GM12878 (cell line): ENCODE data around the gene LRP1. TPM values are rescaled to one million over a fixed set of nuclear protein-coding genes. Genes with fewer than 3 reads are reported as not detected.

ENCODE experiments used
- ATAC-seq: fragments of 200-7000 bp; cut with Tn5 transposase; 3 replicates; pipeline ENCODE4 v1.9.1; 2020; ENCODE audit warnings: mild to moderate bottlenecking, moderate library complexity
- BruUV-seq: library from RNA; stranded (reverse); fragments of 400-500 nt; replicated peaks from 2 replicates; lab custom pipeline; 2021; lab: Mats Ljungman, UMichigan
- CTCF ChIA-PET: fragments of 300-600 bp; sonication (Branson Sonifier 250); formaldehyde crosslinking; extraction: SDS; loops from one replicate; lab custom pipeline; 2021; ENCODE audit warnings: inconsistent platforms; lab: Yijun Ruan, JAX
- POLR2A ChIA-PET: fragments of 350-600 bp; formaldehyde crosslinking; extraction: SDS; loops from one replicate; lab custom pipeline; 2021; ENCODE audit warnings: inconsistent platforms; lab: Charles Lee
- RAD21 ChIA-PET: fragments of 300-600 bp; sonication (Branson Sonifier 250); formaldehyde crosslinking; loops from one replicate; lab custom pipeline; 2023; ENCODE audit warnings: antibody characterized with exemption; ENCODE audit not compliant: unreplicated experiment; lab: Charles Lee
- SMC1A ChIA-PET: fragments of 300-600 bp; sonication (Branson Sonifier 250); formaldehyde crosslinking; loops from one replicate; lab custom pipeline; 2023; ENCODE audit not compliant: unreplicated experiment, uncharacterized antibody; lab: Charles Lee
- DNase-seq: peaks from one replicate; pipeline ENCODE4 v3.0.0-alpha.2; 2011; ENCODE audit warnings: low read depth, low spot score
- FAIRE-seq: peaks from 3 replicates; lab custom pipeline; 2011; peaks lifted over from hg19 to GRCh38; lab: Jason Lieb, UNC
- H2AFZ ChIP-seq: 2 replicates; pipeline ENCODE4 v1.6.0; 2011; ENCODE audit warnings: low read depth, low read length, control low read depth; ENCODE audit not compliant: control insufficient read depth
- H3K27ac ChIP-seq: 2 replicates; pipeline ENCODE4 v1.5.1; 2011; ENCODE audit warnings: control low read depth; ENCODE audit not compliant: control insufficient read depth, insufficient read depth
- H3K27me3 ChIP-seq, 2 experiments: replicated peaks in 1 of 2; 2 replicates each; pipeline versions ENCODE4 v1.6.0 to v1.6.1; 2011; ENCODE audit warnings: low read length in 1 of 2; ENCODE audit not compliant: control insufficient read depth in 2 of 2, insufficient read depth in 2 of 2
- H3K36me3 ChIP-seq, 2 experiments: 2 replicates each; pipeline ENCODE4 v1.5.1; 2011; ENCODE audit warnings: low read length in 1 of 2; ENCODE audit not compliant: control insufficient read depth in 2 of 2, insufficient read depth in 2 of 2
- H3K4me1 ChIP-seq: 2 replicates; pipeline ENCODE4 v1.6.1; 2011; ENCODE audit warnings: mild to moderate bottlenecking, low read length, moderate library complexity, mixed read lengths; ENCODE audit not compliant: control insufficient read depth, insufficient read depth
- H3K4me2 ChIP-seq: 2 replicates; pipeline ENCODE4 v1.6.0; 2011; ENCODE audit warnings: control low read depth; ENCODE audit not compliant: control insufficient read depth, insufficient read depth
- H3K4me3 ChIP-seq: fragments of 200-600 bp; sonication (generic); 2 replicates; pipeline ENCODE4 v1.5.1; 2016
- H3K79me2 ChIP-seq: 2 replicates; pipeline ENCODE4 v1.6.0; 2011; ENCODE audit warnings: low read length; ENCODE audit not compliant: control insufficient read depth, insufficient read depth
- H3K9ac ChIP-seq: 2 replicates; pipeline ENCODE4 v1.8.0; 2011; ENCODE audit warnings: low read length, control low read depth, mixed read lengths; ENCODE audit not compliant: control insufficient read depth, insufficient read depth
- H3K9me3 ChIP-seq: replicated peaks from 3 replicates; pipeline ENCODE4 v1.5.1; 2011; ENCODE audit warnings: mild to moderate bottlenecking, low read length; ENCODE audit not compliant: control insufficient read depth, insufficient read depth
- H4K20me1 ChIP-seq: 2 replicates; pipeline ENCODE4 v1.6.0; 2011; ENCODE audit not compliant: control insufficient read depth, insufficient read depth
- CREB1 ChIP-seq: IDR thresholded peaks from 2 replicates; pipeline ENCODE4 v1.6.1; 2012; ENCODE audit warnings: low read depth, mild to moderate bottlenecking, inconsistent platforms
- EGR1 ChIP-seq, 2 experiments: IDR thresholded peaks; 1 replicate in 1 of 2; 2 replicates in 1 of 2; pipeline ENCODE4 v1.6.1; 2011 to 2012; ENCODE audit warnings: low read depth in 2 of 2, low read length in 2 of 2, borderline replicate concordance in 1 of 2, mild to moderate bottlenecking in 1 of 2, moderate library complexity in 1 of 2
- ELK1 ChIP-seq: IDR thresholded peaks from 2 replicates; pipeline ENCODE4 v1.6.1; 2012; ENCODE audit warnings: low read depth, low read length, improper control_type of control experiment
- EZH2 ChIP-seq: IDR thresholded peaks from 2 replicates; pipeline ENCODE4 v1.6.1; 2012; ENCODE audit warnings: low read depth, mild to moderate bottlenecking, control low read depth, inconsistent platforms, low read length, borderline replicate concordance; ENCODE audit not compliant: control insufficient read depth
- HDAC6 ChIP-seq: fragments of 200-600 bp; sonication (generic); IDR thresholded peaks from one replicate; pipeline ENCODE4 v1.8.0; 2017; ENCODE audit warnings: antibody characterized with exemption; ENCODE audit not compliant: unreplicated experiment
- KAT2A ChIP-seq: conservative IDR thresholded peaks from 2 replicates; pipeline ENCODE4 v1.6.1; 2011; ENCODE audit warnings: low read depth, low read length; ENCODE audit not compliant: control insufficient read depth
- MAX ChIP-seq: IDR thresholded peaks from 2 replicates; pipeline ENCODE4 v1.6.1; 2012; ENCODE audit warnings: low read depth, low read length, improper control_type of control experiment
- MYB ChIP-seq: fragments of 150-350 bp; IDR thresholded peaks from 2 replicates; pipeline ENCODE4 v1.6.1; 2014; ENCODE audit warnings: mild to moderate bottlenecking, low read depth, low read length, borderline replicate concordance
- NFYB ChIP-seq: IDR thresholded peaks from 2 replicates; pipeline ENCODE4 v1.6.1; 2011; ENCODE audit warnings: low read depth, mild to moderate bottlenecking, low read length, improper control_type of control experiment, moderate library complexity; ENCODE audit not compliant: insufficient read depth
- PAX8 ChIP-seq: fragments of 450-650 bp; IDR thresholded peaks from 2 replicates; pipeline ENCODE4 v1.6.1; 2017; ENCODE audit warnings: mild to moderate bottlenecking, moderate library complexity
- POLR2AphosphoS5 ChIP-seq: IDR thresholded peaks from 2 replicates; pipeline ENCODE4 v1.6.1; 2011; ENCODE audit warnings: mild to moderate bottlenecking, low read length, inconsistent platforms
- SIN3A ChIP-seq: IDR thresholded peaks from 2 replicates; pipeline ENCODE4 v1.6.1; 2012; ENCODE audit warnings: low read depth, low read length, improper control_type of control experiment
- SMAD5 ChIP-seq: IDR thresholded peaks from 2 replicates; pipeline ENCODE4 v1.6.1; 2016; ENCODE audit warnings: antibody characterized with exemption, low read depth
- YBX1 ChIP-seq: fragments of 450-650 bp; IDR thresholded peaks from 2 replicates; pipeline ENCODE4 v1.6.1; 2016; ENCODE audit warnings: antibody characterized with exemption
- ZNF274 ChIP-seq: IDR thresholded peaks from one replicate; pipeline ENCODE4 v1.8.0; 2011; ENCODE audit not compliant: insufficient read length, insufficient read depth
- WGBS: methylation state at CpG from one replicate; pipeline ENCODE4 v1.1.6; 2016; ENCODE audit warnings: low lambda C conversion rate; ENCODE audit not compliant: insufficient replicate concordance, insufficient coverage; ENCODE audit errors: missing lambda C conversion rate; 5-methylcytosine and 5-hydroxymethylcytosine counted together
- in situ Hi-C: fragments of 300-500 bp; cut with MboI; formaldehyde crosslinking; loops from 9 replicates; pipeline ENCODE4 v1.14.3; 2018; ENCODE audit warnings: mixed read lengths
- intact Hi-C: fragments of 100-400 bp; cut with micrococcal nuclease; formaldehyde crosslinking; loops from one replicate; pipeline ENCODE4 v1.14.2; 2022; ENCODE audit not compliant: unreplicated experiment
- polyA plus RNA-seq, 11 experiments: library from polyadenylated mRNA; depleted of rRNA in 4 of 11; unstranded in 6 of 11; stranded (reverse) in 5 of 11; fragments of >200 nt; fragmentation: Nextera tagmentation in 4 of 11; fragmentation: Illumina TruSeq in 1 of 11; extraction: Ambion mirVana in 4 of 11; extraction: Trizol in 1 of 11; gene quantifications; 1 replicate in 1 of 11; 2 replicates in 10 of 11; pipeline versions ENCODE4 v1.2.1 to v1.2.3, GENCODE V29; 2011 to 2016; ENCODE audit warnings: inconsistent platforms in 2 of 11, missing spikeins in 2 of 11, low read depth in 1 of 11
- total RNA-seq, 4 experiments: library from RNA; depleted of rRNA in 3 of 4; stranded (reverse); fragments of >200 nt in 3 of 4; fragmentation: Illumina TruSeq in 1 of 4; extraction: Trizol in 1 of 4; gene quantifications; 2 replicates each; pipeline versions ENCODE4 v1.2.1 to v1.2.3, GENCODE V29; 2013 to 2021
- TF ChIP-seq, protein P1 (sequence below): fragments of 450-650 bp; IDR thresholded peaks from 2 replicates; pipeline ENCODE4 v1.6.1; 2017; ENCODE audit warnings: low read depth, mild to moderate bottlenecking, moderate library complexity
- TF ChIP-seq, protein P2 (sequence below): fragments of 450-650 bp; conservative IDR thresholded peaks from 2 replicates; pipeline ENCODE4 v1.6.1; 2017; ENCODE audit warnings: mild to moderate bottlenecking, moderate library complexity

Gene LRP1
- total and polyA plus RNA-seq, 10 of the 15 experiments (the other 5 are each of a cell fraction or from before 2014, with no cell fraction given), result under 0.01 to 1.1 (median 0.20) TPM; not detected in 2

DNA sequence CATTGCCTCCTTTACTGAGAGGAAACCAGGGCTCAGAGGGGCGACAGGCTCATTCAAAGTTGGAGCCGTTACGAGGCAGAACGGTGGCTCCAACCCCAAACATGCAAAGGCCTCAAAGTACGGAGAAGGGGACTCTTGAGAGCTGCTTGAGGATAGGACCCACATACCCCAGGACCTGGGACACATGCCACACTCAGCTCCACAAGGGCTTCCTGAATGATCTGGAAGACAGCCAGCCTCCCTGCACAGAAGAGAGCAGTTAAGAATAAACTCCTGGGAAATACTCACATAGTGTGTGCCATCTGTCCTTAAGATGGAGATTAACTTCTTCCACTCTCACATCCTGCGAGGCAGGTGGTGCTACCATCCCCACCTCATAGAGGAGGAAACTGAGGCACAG, 61.8 kb downstream of the LRP1 start:
- no peak for ATAC-seq
- SMC1A ChIA-PET, result no interaction called here
- POLR2A ChIA-PET, result interaction anchor here (0.5 kb wide), 1 partner anchor 342 kb away, joined by 9 read pairs; no protein-coding TSS in a partner anchor
- FAIRE-seq, result no peak
- H3K4me2 ChIP-seq, result no peak overlapping the region
- CTCF ChIA-PET, result no interaction called here
- RAD21 ChIA-PET, result no interaction called here
- H4K20me1 ChIP-seq, result no peaks in the 10 kb centered on the region
- no peak for TF ChIP-seq EZH2
- no peak for TF ChIP-seq MYB
- TF ChIP-seq POLR2AphosphoS5, result no peak
- no peak for TF ChIP-seq YBX1
- TF ChIP-seq CREB1, result no peak
- no peak for TF ChIP-seq HDAC6
- no peak for TF ChIP-seq PAX8
- TF ChIP-seq KAT2A, result no peak
- TF ChIP-seq SMAD5, result no peak
- TF ChIP-seq EGR1 (IDR thresholded peaks at IDR 0.05; ENCODE audit: borderline replicate concordance in 1 of 2, low read depth in 2 of 2, low read length in 2 of 2), result no peak
- TF ChIP-seq, protein P1, sequence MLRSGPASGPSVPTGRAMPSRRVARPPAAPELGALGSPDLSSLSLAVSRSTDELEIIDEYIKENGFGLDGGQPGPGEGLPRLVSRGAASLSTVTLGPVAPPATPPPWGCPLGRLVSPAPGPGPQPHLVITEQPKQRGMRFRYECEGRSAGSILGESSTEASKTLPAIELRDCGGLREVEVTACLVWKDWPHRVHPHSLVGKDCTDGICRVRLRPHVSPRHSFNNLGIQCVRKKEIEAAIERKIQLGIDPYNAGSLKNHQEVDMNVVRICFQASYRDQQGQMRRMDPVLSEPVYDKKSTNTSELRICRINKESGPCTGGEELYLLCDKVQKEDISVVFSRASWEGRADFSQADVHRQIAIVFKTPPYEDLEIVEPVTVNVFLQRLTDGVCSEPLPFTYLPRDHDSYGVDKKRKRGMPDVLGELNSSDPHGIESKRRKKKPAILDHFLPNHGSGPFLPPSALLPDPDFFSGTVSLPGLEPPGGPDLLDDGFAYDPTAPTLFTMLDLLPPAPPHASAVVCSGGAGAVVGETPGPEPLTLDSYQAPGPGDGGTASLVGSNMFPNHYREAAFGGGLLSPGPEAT, result no peak
- TF ChIP-seq ELK1, result no peak
- TF ChIP-seq SIN3A, result no peak
- TF ChIP-seq, protein P2, sequence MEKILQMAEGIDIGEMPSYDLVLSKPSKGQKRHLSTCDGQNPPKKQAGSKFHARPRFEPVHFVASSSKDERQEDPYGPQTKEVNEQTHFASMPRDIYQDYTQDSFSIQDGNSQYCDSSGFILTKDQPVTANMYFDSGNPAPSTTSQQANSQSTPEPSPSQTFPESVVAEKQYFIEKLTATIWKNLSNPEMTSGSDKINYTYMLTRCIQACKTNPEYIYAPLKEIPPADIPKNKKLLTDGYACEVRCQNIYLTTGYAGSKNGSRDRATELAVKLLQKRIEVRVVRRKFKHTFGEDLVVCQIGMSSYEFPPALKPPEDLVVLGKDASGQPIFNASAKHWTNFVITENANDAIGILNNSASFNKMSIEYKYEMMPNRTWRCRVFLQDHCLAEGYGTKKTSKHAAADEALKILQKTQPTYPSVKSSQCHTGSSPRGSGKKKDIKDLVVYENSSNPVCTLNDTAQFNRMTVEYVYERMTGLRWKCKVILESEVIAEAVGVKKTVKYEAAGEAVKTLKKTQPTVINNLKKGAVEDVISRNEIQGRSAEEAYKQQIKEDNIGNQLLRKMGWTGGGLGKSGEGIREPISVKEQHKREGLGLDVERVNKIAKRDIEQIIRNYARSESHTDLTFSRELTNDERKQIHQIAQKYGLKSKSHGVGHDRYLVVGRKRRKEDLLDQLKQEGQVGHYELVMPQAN, result no peak
- no peak for TF ChIP-seq ZNF274
- no peak for TF ChIP-seq NFYB
- no peak for TF ChIP-seq MAX
- H3K27ac ChIP-seq, result no peak overlapping the region
- H3K36me3 ChIP-seq, result no peaks in the 10 kb centered on the region; a peak in 1 of 4 replicates
- no peaks in the 10 kb centered on the region for H3K9me3 ChIP-seq
- no peaks in the 10 kb centered on the region for H3K4me1 ChIP-seq
- H3K79me2 ChIP-seq, result no peaks in the 10 kb centered on the region
- H2AFZ ChIP-seq, result no peak overlapping the region
- no TSS peak for BruUV-seq
- H3K4me3 ChIP-seq, result no peak overlapping the region
- no peaks in the 10 kb centered on the region for H3K27me3 ChIP-seq
- intact Hi-C loops, result no loop called here
- in situ Hi-C loops, result no loop called here
- WGBS, result 68% methylated on average over 6 of the region's 6 CpGs
- no peak for DNase-seq
- H3K9ac ChIP-seq, result no peak overlapping the region
